ENCODE data around the gene RSPO1. TPM values are rescaled to one million over a fixed set of nuclear protein-coding genes. Genes with fewer than 3 reads are reported as not detected.

RSPO1 gene
- total and polyA plus RNA-seq, 5 experiments from 2014 or later: 0.06 TPM; not detected in 4

- ATAC-seq: no peak
- H3K27me3 Mint-ChIP-seq: peaks cover 42 to 95% (median 79%) of the 10 kb centered on the region in 5 donors
- peaks cover 0 to 7% (median 0%) of the 10 kb centered on the region in 3 donors for H3K36me3 Mint-ChIP-seq
- H3K27ac Mint-ChIP-seq: no peak overlapping the region
- H3K4me1 Mint-ChIP-seq: peaks cover 2 to 16% (median 6%) of the 10 kb centered on the region in 4 donors
- H3K9me3 Mint-ChIP-seq: peaks cover 0 to 1% (median 0%) of the 10 kb centered on the region in 9 donors
- POLR2A ChIA-PET: no interaction called here
- DNase-seq: no peak
- H3K4me3 Mint-ChIP-seq: no peak overlapping the region
Observed at GRCh38 chr1:37629726-37630425, 4.8 kb downstream of the RSPO1 start.

- Mint-ChIP-seq H3K27ac (peak overlapping the region in 1 of 10 donors; percentile 41), H3K4me3 (no peak overlapping the region), H3K27me3 (peaks cover 46 to 98% (median 83%) of the 10 kb centered on the region in 5 donors), H3K36me3 (peaks cover 0 to 7% (median 0%) of the 10 kb centered on the region in 3 donors), H3K4me1 (peaks cover 0 to 13% (median 5%) of the 10 kb centered on the region in 4 donors), H3K9me3 (peaks cover 0 to 1% (median 0%) of the 10 kb centered on the region in 9 donors)
- DNase-seq: no peak
- no peak for ATAC-seq
- POLR2A ChIA-PET: no interaction called here
Observed at GRCh38 chr1:37629008-37629407, 5.7 kb downstream of the RSPO1 start.

GRCh38 chr1:37628026-37628556 lies 6.6 kb downstream of the RSPO1 start:
- DNase-seq (no peak), ATAC-seq (no peak)
- peaks cover 0 to 4% (median 3%) of the 10 kb centered on the region in 4 donors for H3K4me1 Mint-ChIP-seq
- no peak overlapping the region for H3K4me3 Mint-ChIP-seq
- POLR2A ChIA-PET: no interaction called here
- peaks cover 47 to 89% (median 79%) of the 10 kb centered on the region in 5 donors for H3K27me3 Mint-ChIP-seq
- peaks cover 0 to 6% (median 0%) of the 10 kb centered on the region in 3 donors for H3K36me3 Mint-ChIP-seq
- peak overlapping the region in 1 of 10 donors; percentile 48 for H3K27ac Mint-ChIP-seq
- H3K9me3 Mint-ChIP-seq: peaks cover 0 to 1% (median 0%) of the 10 kb centered on the region in 9 donors

GRCh38 chr1:37622131-37622530 lies 12.6 kb downstream of the RSPO1 start:
- peaks cover 36 to 54% (median 43%) of the 10 kb centered on the region in 5 donors for H3K27me3 Mint-ChIP-seq

GRCh38 chr1:37621326-37621870 lies 13.3 kb downstream of the RSPO1 start:
- ATAC-seq: no peak
- no peak overlapping the region for H3K4me3 Mint-ChIP-seq
- no peak overlapping the region for H3K27ac Mint-ChIP-seq
- no peaks in the 10 kb centered on the region for H3K9me3 Mint-ChIP-seq
- POLR2A ChIA-PET: no interaction called here
- DNase-seq: no peak
- H3K27me3 Mint-ChIP-seq: peaks cover 35 to 54% (median 39%) of the 10 kb centered on the region in 5 donors
- H3K36me3 Mint-ChIP-seq: no peaks in the 10 kb centered on the region
- no peaks in the 10 kb centered on the region for H3K4me1 Mint-ChIP-seq

More at GRCh38 chr1:37622131-37622530, 12.6 kb downstream of the RSPO1 start:
- no peak overlapping the region for H3K27ac Mint-ChIP-seq
- ATAC-seq: no peak
- no peaks in the 10 kb centered on the region for H3K9me3 Mint-ChIP-seq
- no peaks in the 10 kb centered on the region for H3K4me1 Mint-ChIP-seq
- DNase-seq: no peak
- H3K4me3 Mint-ChIP-seq: no peak overlapping the region
- POLR2A ChIA-PET: no interaction called here
- no peaks in the 10 kb centered on the region for H3K36me3 Mint-ChIP-seq

GRCh38 chr1:37620707-37621106 lies 14.0 kb downstream of the RSPO1 start:
- H3K4me3 Mint-ChIP-seq: no peak overlapping the region
- H3K9me3 Mint-ChIP-seq: no peaks in the 10 kb centered on the region
- peaks cover 34 to 54% (median 38%) of the 10 kb centered on the region in 5 donors for H3K27me3 Mint-ChIP-seq
- H3K4me1 Mint-ChIP-seq: no peaks in the 10 kb centered on the region
- no peak for ATAC-seq
- no peak for DNase-seq
- H3K36me3 Mint-ChIP-seq: no peaks in the 10 kb centered on the region
- H3K27ac Mint-ChIP-seq: no peak overlapping the region
- POLR2A ChIA-PET: no interaction called here

- no peak overlapping the region for H3K27ac Mint-ChIP-seq
- H3K36me3 Mint-ChIP-seq: no peaks in the 10 kb centered on the region
- peaks cover 0 to 1% (median 0%) of the 10 kb centered on the region in 4 donors for H3K4me1 Mint-ChIP-seq
- no peak for DNase-seq
- no peaks in the 10 kb centered on the region for H3K9me3 Mint-ChIP-seq
- ATAC-seq: no peak
- POLR2A ChIA-PET: no interaction called here
- peaks cover 31 to 61% (median 39%) of the 10 kb centered on the region in 5 donors for H3K27me3 Mint-ChIP-seq
- H3K4me3 Mint-ChIP-seq: no peak overlapping the region
Observed at GRCh38 chr1:37616330-37616729, 18.4 kb downstream of the RSPO1 start.

- H3K9me3 Mint-ChIP-seq: no peaks in the 10 kb centered on the region
- H3K36me3 Mint-ChIP-seq: no peaks in the 10 kb centered on the region
- DNase-seq: no peak
- peaks cover 0 to 1% (median 0%) of the 10 kb centered on the region in 4 donors for H3K4me1 Mint-ChIP-seq
- H3K4me3 Mint-ChIP-seq: no peak overlapping the region
- H3K27ac Mint-ChIP-seq: no peak overlapping the region
- POLR2A ChIA-PET: no interaction called here
- H3K27me3 Mint-ChIP-seq: peaks cover 27 to 55% (median 37%) of the 10 kb centered on the region in 5 donors
- no peak for ATAC-seq
Observed at GRCh38 chr1:37614105-37614504, 20.6 kb downstream of the RSPO1 start.

- DNase-seq (no peak), ATAC-seq (no peak)
- Mint-ChIP-seq H3K36me3 (no peaks in the 10 kb centered on the region), H3K4me1 (peaks cover 0 to 1% (median 0%) of the 10 kb centered on the region in 4 donors), H3K27ac (peak overlapping the region in 2 of 10 donors; percentile 1 to 33), H3K4me3 (no peak overlapping the region), H3K27me3 (peaks cover 15 to 41% (median 24%) of the 10 kb centered on the region in 5 donors), H3K9me3 (no peaks in the 10 kb centered on the region)
- POLR2A ChIA-PET: no interaction called here
Observed at GRCh38 chr1:37612186-37612585, 22.5 kb downstream of the RSPO1 start.

GRCh38 chr1:37609994-37610393 lies 24.7 kb downstream of the RSPO1 start:
- Mint-ChIP-seq H3K27me3 (peaks cover 0 to 26% (median 8%) of the 10 kb centered on the region in 5 donors), H3K27ac (no peak overlapping the region), H3K9me3 (no peaks in the 10 kb centered on the region), H3K4me1 (peaks cover 0 to 3% (median 0%) of the 10 kb centered on the region in 4 donors), H3K4me3 (no peak overlapping the region), H3K36me3 (no peaks in the 10 kb centered on the region)
- POLR2A ChIA-PET: no interaction called here
- DNase-seq (no peak), ATAC-seq (no peak)

- ATAC-seq (no peak), DNase-seq (no peak)
- no peak overlapping the region for H3K4me3 Mint-ChIP-seq
- no peak overlapping the region for H3K27ac Mint-ChIP-seq
- H3K36me3 Mint-ChIP-seq: no peaks in the 10 kb centered on the region
- peaks cover 0 to 3% (median 1%) of the 10 kb centered on the region in 4 donors for H3K4me1 Mint-ChIP-seq
- POLR2A ChIA-PET: no interaction called here
- H3K27me3 Mint-ChIP-seq: peaks cover 2 to 29% (median 11%) of the 10 kb centered on the region in 5 donors
- no peaks in the 10 kb centered on the region for H3K9me3 Mint-ChIP-seq
Observed at GRCh38 chr1:37609002-37609401, 25.7 kb downstream of the RSPO1 start.

- ATAC-seq (no peak), DNase-seq (no peak)
- H3K4me1 Mint-ChIP-seq: peaks cover 0 to 7% (median 7%) of the 10 kb centered on the region in 4 donors
- H3K9me3 Mint-ChIP-seq: no peaks in the 10 kb centered on the region
- POLR2A ChIA-PET: no interaction called here
- peaks cover 2 to 18% (median 12%) of the 10 kb centered on the region in 5 donors for H3K27me3 Mint-ChIP-seq
- H3K4me3 Mint-ChIP-seq: no peak overlapping the region
- no peak overlapping the region for H3K27ac Mint-ChIP-seq
- no peaks in the 10 kb centered on the region for H3K36me3 Mint-ChIP-seq
Observed at GRCh38 chr1:37606481-37607263, 28.0 kb downstream of the RSPO1 start.

All from naive thymus-derived CD8-positive, alpha-beta T cell (primary cell).